Colonic mucosa (tissue), 4 donors: ENCODE data around the gene SAP130. TPM values are rescaled to one million over a fixed set of nuclear protein-coding genes. Genes with fewer than 3 reads are reported as not detected.

Experiments
- DNase-seq: peaks from one replicate; pipeline ENCODE4 v3.0.0-alpha.2; 2020
- H3K27ac ChIP-seq: fragments of 200-600 bp; one replicate; pipeline ENCODE4 v1.8.0; 2021
- H3K27me3 ChIP-seq: fragments of 200-600 bp; one replicate; pipeline ENCODE4 v1.8.0; 2021
- H3K36me3 ChIP-seq: fragments of 200-600 bp; one replicate; pipeline ENCODE4 v1.8.0; 2021
- H3K4me1 ChIP-seq: fragments of 200-600 bp; one replicate; pipeline ENCODE4 v1.8.0; 2021; ENCODE audit warnings: mild to moderate bottlenecking
- H3K4me3 ChIP-seq: fragments of 200-600 bp; one replicate; pipeline ENCODE4 v1.8.0; 2021
- H3K9ac ChIP-seq, 2 donors: one replicate each; pipeline ENCODE4 v1.7.0; 2013; ENCODE audit warnings: control low read depth in 2 of 2, low read depth in 2 of 2, low read length in 2 of 2
- H3K9me3 ChIP-seq: fragments of 200-600 bp; one replicate; pipeline ENCODE4 v1.8.0; 2021
- CTCF ChIP-seq: fragments of 200-600 bp; IDR thresholded peaks from one replicate; pipeline ENCODE4 v1.8.0; 2022; ENCODE audit warnings: antibody characterized with exemption, mild to moderate bottlenecking
- intact Hi-C: fragments of 100-400 bp; cut with DNase I; formaldehyde crosslinking; loops from one replicate; pipeline ENCODE4 v1.14.1; 2022
- total RNA-seq, 2 donors: library from RNA; stranded (reverse); fragmentation: NEBNext Ultra II Directional in 1 of 2; extraction: Animal tissue kit (Norgen Biotek cat#: 25700) in 1 of 2; gene quantifications; one replicate each; pipeline ENCODE4 v1.2.1, GENCODE V29; 2021
- donor health status: healthy.
- donor health status: DM: no; HTN: no; CAD: no.
- donor health status: DM: no; HTN: no; CAD: no.

The SAP130 gene
- total RNA-seq, 2 donors from 2014 or later, result 24.7 to 30.6 TPM

- H3K36me3 ChIP-seq, result peaks cover 19% of the 10 kb centered on the region
- no peaks in the 10 kb centered on the region for H3K9me3 ChIP-seq
- no peak overlapping the region for H3K27ac ChIP-seq
- no peak overlapping the region for H3K9ac ChIP-seq
- intact Hi-C loops, result no loop called here
- H3K4me3 ChIP-seq, result no peak overlapping the region
- H3K4me1 ChIP-seq, result no peaks in the 10 kb centered on the region
- TF ChIP-seq CTCF, result no peak
- no peaks in the 10 kb centered on the region for H3K27me3 ChIP-seq
- DNase-seq, result no peak
These were observed 43.3 kb downstream of the SAP130 start for GRCh38 chr2:127984551-127984950.

GRCh38 chr2:127969446-127969845 is 58.4 kb downstream of the SAP130 start:
- Histone ChIP-seq H3K27me3 (no peaks in the 10 kb centered on the region), H3K4me1 (no peaks in the 10 kb centered on the region), H3K9ac (no peak overlapping the region), H3K36me3 (no peaks in the 10 kb centered on the region), H3K4me3 (no peak overlapping the region), H3K9me3 (no peaks in the 10 kb centered on the region), H3K27ac (no peak overlapping the region)
- intact Hi-C loops, result no loop called here
- DNase-seq, result no peak
- no peak for TF ChIP-seq CTCF

- DNase-seq, result no peak
- Histone ChIP-seq H3K36me3 (no peaks in the 10 kb centered on the region), H3K4me3 (no peak overlapping the region), H3K4me1 (no peaks in the 10 kb centered on the region), H3K9ac (no peak overlapping the region), H3K9me3 (no peaks in the 10 kb centered on the region), H3K27ac (no peak overlapping the region), H3K27me3 (no peaks in the 10 kb centered on the region)
- TF ChIP-seq CTCF, result no peak
- intact Hi-C loops, result no loop called here
These were observed 59.1 kb downstream of the SAP130 start for GRCh38 chr2:127968610-127969339.

GRCh38 chr2:127961729-127962128 is 66.1 kb downstream of the SAP130 start:
- DNase-seq, result no peak
- TF ChIP-seq CTCF, result no peak
- Histone ChIP-seq H3K36me3 (no peaks in the 10 kb centered on the region), H3K27ac (no peak overlapping the region), H3K4me3 (no peak overlapping the region), H3K4me1 (no peaks in the 10 kb centered on the region), H3K9ac (no peak overlapping the region), H3K27me3 (no peaks in the 10 kb centered on the region), H3K9me3 (no peaks in the 10 kb centered on the region)
- intact Hi-C loops, result no loop called here

GRCh38 chr2:127957240-127957639 is 70.6 kb downstream of the SAP130 start:
- DNase-seq, result no peak
- no peak for TF ChIP-seq CTCF
- no peak overlapping the region for H3K4me3 ChIP-seq
- H3K9me3 ChIP-seq, result no peaks in the 10 kb centered on the region
- H3K27me3 ChIP-seq, result no peaks in the 10 kb centered on the region
- H3K27ac ChIP-seq, result no peak overlapping the region
- no peaks in the 10 kb centered on the region for H3K36me3 ChIP-seq
- no peak overlapping the region for H3K9ac ChIP-seq
- H3K4me1 ChIP-seq, result no peaks in the 10 kb centered on the region
- intact Hi-C loops, result no loop called here
